Activated T-helper 2 cell treated with anti-CD3 and anti-CD28 coated beads, Interferon-gamma antibody, Interleukin-2, Interleukin-4, amounts not matched to agents 10 μg/mL and 5 μg/mL and 100 μg/mL, durations not matched to agents 14 hours and 24 hours and 36 hours (primary cell): ENCODE results near the gene SPTBN5. TPM values are rescaled to one million over a fixed set of nuclear protein-coding genes. Genes with fewer than 3 reads are reported as not detected.
A peak's percentile ranks its signal among the peaks of the same experiment; 100 is the strongest.
"Not testable (repeated sequence)": the region's sequence is repeated elsewhere in the genome, so short reads cannot be mapped to it uniquely, and the experiment has no call there.

Experiments
- DNase-seq: peaks from one replicate; pipeline ENCODE4 v3.0.0; 2021; ENCODE audit warnings: low spot score
- H3K27ac Mint-ChIP-seq: one replicate; pipeline ENCODE4 v1.8.0; 2021; ENCODE audit warnings: mixed read lengths
- H3K27me3 Mint-ChIP-seq: one replicate; pipeline ENCODE4 v1.8.0; 2021; ENCODE audit warnings: low read depth, mixed read lengths
- H3K36me3 Mint-ChIP-seq: one replicate; pipeline ENCODE4 v1.8.0; 2021; ENCODE audit warnings: low read depth, mixed read lengths
- H3K4me1 Mint-ChIP-seq: one replicate; pipeline ENCODE4 v1.8.0; 2021; ENCODE audit warnings: low read depth, mixed read lengths
- H3K4me3 Mint-ChIP-seq: one replicate; pipeline ENCODE4 v1.8.0; 2021; ENCODE audit warnings: low read depth, mild to moderate bottlenecking, moderate library complexity, mixed read lengths
- H3K9me3 Mint-ChIP-seq: one replicate; pipeline ENCODE4 v1.8.0; 2021; ENCODE audit warnings: mixed read lengths
- intact Hi-C: fragments of 100-400 bp; cut with micrococcal nuclease; formaldehyde crosslinking; loops from one replicate; pipeline ENCODE4 v1.15.1; 2023
- total RNA-seq: library from RNA; stranded (reverse); gene quantifications from 2 replicates; pipeline ENCODE4 v1.2.3, GENCODE V29; 2022

Gene SPTBN5
- total RNA-seq, 1 donor from 2014 or later, result 0.41 TPM

- no peak overlapping the region for H3K27ac Mint-ChIP-seq
- no peaks in the 10 kb centered on the region for H3K9me3 Mint-ChIP-seq
- no peaks in the 10 kb centered on the region for H3K27me3 Mint-ChIP-seq
- no peak overlapping the region for H3K4me3 Mint-ChIP-seq
- H3K4me1 Mint-ChIP-seq, result peaks cover 26% of the 10 kb centered on the region
- peaks cover 23% of the 10 kb centered on the region for H3K36me3 Mint-ChIP-seq
- intact Hi-C loops, result no loop called here
- DNase-seq, result no peak
Measured at GRCh38 chr15:41836073-41836472, 57.8 kb downstream of the SPTBN5 start.

GRCh38 chr15:41834096-41834495, 59.8 kb downstream of the SPTBN5 start:
- Mint-ChIP-seq H3K4me1 (peaks cover 31% of the 10 kb centered on the region), H3K4me3 (no peak overlapping the region), H3K36me3 (peaks cover 26% of the 10 kb centered on the region), H3K27ac (no peak overlapping the region), H3K27me3 (no peaks in the 10 kb centered on the region), H3K9me3 (no peaks in the 10 kb centered on the region)
- DNase-seq, result no peak
- intact Hi-C loops, result no loop called here

GRCh38 chr15:41832875-41833274, 61.0 kb downstream of the SPTBN5 start:
- intact Hi-C loops, result no loop called here
- H3K4me3 Mint-ChIP-seq, result no peak overlapping the region

GRCh38 chr15:41832208-41832607, 61.6 kb downstream of the SPTBN5 start:
- H3K36me3 Mint-ChIP-seq, result peaks cover 26% of the 10 kb centered on the region
- H3K4me3 Mint-ChIP-seq, result no peak overlapping the region
- no peak overlapping the region for H3K27ac Mint-ChIP-seq
- peaks cover 40% of the 10 kb centered on the region for H3K4me1 Mint-ChIP-seq
- no peaks in the 10 kb centered on the region for H3K27me3 Mint-ChIP-seq
- DNase-seq, result no peak
- no peaks in the 10 kb centered on the region for H3K9me3 Mint-ChIP-seq
- intact Hi-C loops, result no loop called here

More at GRCh38 chr15:41832875-41833274, 61.0 kb downstream of the SPTBN5 start:
- Mint-ChIP-seq H3K27me3 (no peaks in the 10 kb centered on the region), H3K27ac (no peak overlapping the region), H3K36me3 (peaks cover 26% of the 10 kb centered on the region), H3K4me1 (peaks cover 37% of the 10 kb centered on the region), H3K9me3 (no peaks in the 10 kb centered on the region)
- DNase-seq, result no peak

- Mint-ChIP-seq H3K4me1 (peaks cover 40% of the 10 kb centered on the region), H3K36me3 (peaks cover 23% of the 10 kb centered on the region), H3K27ac (peak overlapping the region; percentile 68), H3K4me3 (peak overlapping the region; percentile 5)
- peak; percentile 71 for DNase-seq
- intact Hi-C loops, result loop anchor here (1.0 kb wide), 1 partner anchor 57 kb away; the partner anchor contains the start of gene MAPKBP1
- H3K9me3 Mint-ChIP-seq, H3K27me3 Mint-ChIP-seq: not testable (repeated sequence)
Measured at GRCh38 chr15:41831291-41831690, 62.6 kb downstream of the SPTBN5 start.

GRCh38 chr15:41829959-41830646, 63.8 kb downstream of the SPTBN5 start:
- no peaks in the 10 kb centered on the region for H3K9me3 Mint-ChIP-seq

GRCh38 chr15:41828807-41829141, 65.1 kb downstream of the SPTBN5 start:
- Mint-ChIP-seq H3K36me3 (peaks cover 28% of the 10 kb centered on the region), H3K27me3 (no peaks in the 10 kb centered on the region), H3K4me1 (peaks cover 36% of the 10 kb centered on the region), H3K27ac (peak overlapping the region; percentile 72), H3K9me3 (no peaks in the 10 kb centered on the region), H3K4me3 (peak overlapping the region; percentile 95)
- no peak for DNase-seq
- intact Hi-C loops, result loop anchor here (5.0 kb wide), 1 partner anchor 144 kb away; the partner anchor contains the start of gene EHD4

More at GRCh38 chr15:41829959-41830646, 63.8 kb downstream of the SPTBN5 start:
- peaks cover 40% of the 10 kb centered on the region for H3K4me1 Mint-ChIP-seq
- no peak overlapping the region for H3K27ac Mint-ChIP-seq
- intact Hi-C loops, result loop anchor here (5.0 kb wide), 1 partner anchor 142 kb away; the partner anchor contains the start of gene EHD4
- no peak for DNase-seq
- no peaks in the 10 kb centered on the region for H3K27me3 Mint-ChIP-seq
- peaks cover 23% of the 10 kb centered on the region for H3K36me3 Mint-ChIP-seq
- no peak overlapping the region for H3K4me3 Mint-ChIP-seq

- Mint-ChIP-seq H3K9me3 (no peaks in the 10 kb centered on the region), H3K4me1 (peaks cover 33% of the 10 kb centered on the region), H3K27ac (peak within 1 kb of the TSS; percentile 77), H3K4me3 (peak within 1 kb of the TSS; percentile 95), H3K27me3 (no peaks in the 10 kb centered on the region), H3K36me3 (peaks cover 29% of the 10 kb centered on the region)
- intact Hi-C loops, result loop anchor here (5.0 kb wide), 1 partner anchor 144 kb away; the partner anchor contains the start of gene EHD4
- peak; percentile 90 for DNase-seq
Measured at GRCh38 chr15:41827880-41828806, 65.7 kb downstream of the SPTBN5 start, which contains the start of gene JMJD7. Gene JMJD7, plus strand, starts transcription at chr15:41828092. Its CDS starts 33 bp downstream, at chr15:41828125.

- peaks cover 25% of the 10 kb centered on the region for H3K4me1 Mint-ChIP-seq
- H3K36me3 Mint-ChIP-seq, result peaks cover 26% of the 10 kb centered on the region
- no peaks in the 10 kb centered on the region for H3K9me3 Mint-ChIP-seq
- no peak for DNase-seq
- intact Hi-C loops, result loop anchor here (5.0 kb wide), 1 partner anchor 145 kb away; the partner anchor contains the start of gene EHD4
- H3K27ac Mint-ChIP-seq, result peak overlapping the region; percentile 77
- peak overlapping the region; percentile 95 for H3K4me3 Mint-ChIP-seq
- H3K27me3 Mint-ChIP-seq, result no peaks in the 10 kb centered on the region
Measured at GRCh38 chr15:41827290-41827879, 66.5 kb downstream of the SPTBN5 start.

GRCh38 chr15:41825572-41826535, 68.0 kb downstream of the SPTBN5 start:
- Mint-ChIP-seq H3K27ac (no peak overlapping the region), H3K4me1 (peaks cover 12% of the 10 kb centered on the region), H3K4me3 (peak overlapping the region; percentile 64), H3K9me3 (no peaks in the 10 kb centered on the region), H3K27me3 (no peaks in the 10 kb centered on the region), H3K36me3 (peaks cover 22% of the 10 kb centered on the region)
- no peak for DNase-seq
- intact Hi-C loops, result loop anchor here (5.0 kb wide), 1 partner anchor 146 kb away; the partner anchor contains the start of gene EHD4

- Mint-ChIP-seq H3K27me3 (no peaks in the 10 kb centered on the region), H3K4me3 (no peak overlapping the region), H3K4me1 (peaks cover 9% of the 10 kb centered on the region), H3K9me3 (no peaks in the 10 kb centered on the region), H3K36me3 (peaks cover 22% of the 10 kb centered on the region), H3K27ac (no peak overlapping the region)
- intact Hi-C loops, result loop anchor here (5.0 kb wide), 1 partner anchor 147 kb away; the partner anchor contains the start of gene EHD4
- no peak for DNase-seq
Measured at GRCh38 chr15:41825145-41825544, 68.7 kb downstream of the SPTBN5 start.
